ENCODE data around the gene MRPL45.
A peak's percentile ranks its signal among the peaks of the same experiment; 100 is the strongest.

MRPL45 gene

GRCh38 chr17:38315497-38315896 lies 18.5 kb downstream of the MRPL45 start:
- DNase-seq (ENCODE audit: low read depth), result no peak
- TF ChIP-seq, protein P1, sequence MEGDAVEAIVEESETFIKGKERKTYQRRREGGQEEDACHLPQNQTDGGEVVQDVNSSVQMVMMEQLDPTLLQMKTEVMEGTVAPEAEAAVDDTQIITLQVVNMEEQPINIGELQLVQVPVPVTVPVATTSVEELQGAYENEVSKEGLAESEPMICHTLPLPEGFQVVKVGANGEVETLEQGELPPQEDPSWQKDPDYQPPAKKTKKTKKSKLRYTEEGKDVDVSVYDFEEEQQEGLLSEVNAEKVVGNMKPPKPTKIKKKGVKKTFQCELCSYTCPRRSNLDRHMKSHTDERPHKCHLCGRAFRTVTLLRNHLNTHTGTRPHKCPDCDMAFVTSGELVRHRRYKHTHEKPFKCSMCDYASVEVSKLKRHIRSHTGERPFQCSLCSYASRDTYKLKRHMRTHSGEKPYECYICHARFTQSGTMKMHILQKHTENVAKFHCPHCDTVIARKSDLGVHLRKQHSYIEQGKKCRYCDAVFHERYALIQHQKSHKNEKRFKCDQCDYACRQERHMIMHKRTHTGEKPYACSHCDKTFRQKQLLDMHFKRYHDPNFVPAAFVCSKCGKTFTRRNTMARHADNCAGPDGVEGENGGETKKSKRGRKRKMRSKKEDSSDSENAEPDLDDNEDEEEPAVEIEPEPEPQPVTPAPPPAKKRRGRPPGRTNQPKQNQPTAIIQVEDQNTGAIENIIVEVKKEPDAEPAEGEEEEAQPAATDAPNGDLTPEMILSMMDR (IDR thresholded peaks at IDR 0.05; ENCODE audit: control insufficient read depth, insufficient read depth, low read depth, low read length, missing control alignments), result no peak
- no peak overlapping the region for H3K4me3 ChIP-seq (ENCODE audit: control insufficient read depth, low read depth, low read length)

DNA sequence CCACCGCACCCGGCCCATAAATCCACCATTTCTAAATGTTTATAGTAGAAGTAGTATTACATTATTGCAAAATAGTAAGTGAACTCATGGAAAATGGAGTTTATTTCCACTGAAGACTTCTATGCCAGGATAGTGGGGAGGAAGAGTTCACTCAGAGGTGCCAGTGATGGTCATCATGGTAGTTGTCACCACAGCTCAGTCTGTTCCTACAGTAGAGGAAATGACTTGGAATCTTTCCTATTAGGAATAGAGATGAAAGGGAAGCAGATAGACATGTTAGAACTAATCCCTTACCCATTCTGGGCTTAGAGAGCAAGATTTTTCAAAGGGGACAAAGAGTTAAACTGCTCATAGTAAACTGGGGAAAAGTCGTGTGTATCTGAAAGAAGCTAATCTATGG lies 20.1 kb downstream of the MRPL45 start:
- TF ChIP-seq, protein P1 (IDR thresholded peaks at IDR 0.05; ENCODE audit: control insufficient read depth, insufficient read depth, low read depth, low read length, missing control alignments), result no peak
- DNase-seq (ENCODE audit: low read depth), result no peak
- H3K4me3 ChIP-seq (ENCODE audit: control insufficient read depth, low read depth, low read length), result no peak overlapping the region

- no peak overlapping the region for H3K4me3 ChIP-seq (ENCODE audit: control insufficient read depth, low read depth, low read length)
- TF ChIP-seq, protein P1 (IDR thresholded peaks at IDR 0.05; ENCODE audit: control insufficient read depth, insufficient read depth, low read depth, low read length, missing control alignments), result no peak
- DNase-seq (ENCODE audit: low read depth), result no peak
Observed at GRCh38 chr17:38320482-38320881, 23.5 kb downstream of the MRPL45 start.

GRCh38 chr17:38322156-38322779 lies 25.3 kb downstream of the MRPL45 start:
- no peak overlapping the region for H3K4me3 ChIP-seq (ENCODE audit: control insufficient read depth, low read depth, low read length)
- DNase-seq (ENCODE audit: low read depth), result no peak
- TF ChIP-seq, protein P1 (IDR thresholded peaks at IDR 0.05; ENCODE audit: control insufficient read depth, insufficient read depth, low read depth, low read length, missing control alignments), result peak; percentile 66

- TF ChIP-seq, protein P1 (IDR thresholded peaks at IDR 0.05; ENCODE audit: control insufficient read depth, insufficient read depth, low read depth, low read length, missing control alignments), result no peak
- DNase-seq (ENCODE audit: low read depth), result no peak
- H3K4me3 ChIP-seq (ENCODE audit: control insufficient read depth, low read depth, low read length), result no peak overlapping the region
Observed at GRCh38 chr17:38322897-38323296, 25.9 kb downstream of the MRPL45 start.

DNA sequence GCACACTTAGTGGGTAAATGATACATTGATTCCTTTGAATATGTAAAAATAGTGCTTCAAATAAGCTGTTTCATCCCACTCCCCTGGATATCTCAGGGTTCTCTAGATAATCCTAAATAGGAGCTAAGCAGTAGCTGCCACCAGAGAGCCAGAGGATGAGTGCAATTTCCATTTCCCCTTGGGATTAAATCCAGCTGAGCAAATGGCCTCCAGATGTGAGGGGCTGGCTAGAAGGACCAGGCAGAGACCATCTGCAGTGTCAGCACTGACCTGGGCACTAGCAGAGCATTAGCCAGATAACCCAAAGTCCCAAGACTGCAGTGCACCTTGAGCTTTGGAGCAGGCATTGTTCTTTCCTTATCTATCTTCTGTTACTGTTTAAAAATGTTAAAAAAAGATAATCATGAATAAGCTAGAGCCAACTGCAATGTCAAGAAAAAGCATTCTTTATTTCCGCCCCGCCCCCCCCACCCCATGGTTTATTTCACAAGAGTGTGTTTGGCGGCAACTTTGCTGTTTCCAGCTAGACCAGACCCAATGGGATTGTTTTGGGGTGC lies 27.3 kb downstream of the MRPL45 start:
- TF ChIP-seq, protein P1 (IDR thresholded peaks at IDR 0.05; ENCODE audit: control insufficient read depth, insufficient read depth, low read depth, low read length, missing control alignments), result no peak
- DNase-seq (ENCODE audit: low read depth), result no peak
- no peak overlapping the region for H3K4me3 ChIP-seq (ENCODE audit: control insufficient read depth, low read depth, low read length)
